NOMO-1 treated with dmso at 0.1 percent for 144 hours (cell line): Measurements from ENCODE around the gene RBM28.

Source experiments
- DNase-seq: peaks from one replicate; lab custom pipeline; 2025; ENCODE audit not compliant: unreplicated experiment; lab: John Stamatoyannopoulos, UW

Gene RBM28, protein sequence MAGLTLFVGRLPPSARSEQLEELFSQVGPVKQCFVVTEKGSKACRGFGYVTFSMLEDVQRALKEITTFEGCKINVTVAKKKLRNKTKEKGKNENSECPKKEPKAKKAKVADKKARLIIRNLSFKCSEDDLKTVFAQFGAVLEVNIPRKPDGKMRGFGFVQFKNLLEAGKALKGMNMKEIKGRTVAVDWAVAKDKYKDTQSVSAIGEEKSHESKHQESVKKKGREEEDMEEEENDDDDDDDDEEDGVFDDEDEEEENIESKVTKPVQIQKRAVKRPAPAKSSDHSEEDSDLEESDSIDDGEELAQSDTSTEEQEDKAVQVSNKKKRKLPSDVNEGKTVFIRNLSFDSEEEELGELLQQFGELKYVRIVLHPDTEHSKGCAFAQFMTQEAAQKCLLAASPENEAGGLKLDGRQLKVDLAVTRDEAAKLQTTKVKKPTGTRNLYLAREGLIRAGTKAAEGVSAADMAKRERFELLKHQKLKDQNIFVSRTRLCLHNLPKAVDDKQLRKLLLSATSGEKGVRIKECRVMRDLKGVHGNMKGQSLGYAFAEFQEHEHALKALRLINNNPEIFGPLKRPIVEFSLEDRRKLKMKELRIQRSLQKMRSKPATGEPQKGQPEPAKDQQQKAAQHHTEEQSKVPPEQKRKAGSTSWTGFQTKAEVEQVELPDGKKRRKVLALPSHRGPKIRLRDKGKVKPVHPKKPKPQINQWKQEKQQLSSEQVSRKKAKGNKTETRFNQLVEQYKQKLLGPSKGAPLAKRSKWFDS

DNA sequence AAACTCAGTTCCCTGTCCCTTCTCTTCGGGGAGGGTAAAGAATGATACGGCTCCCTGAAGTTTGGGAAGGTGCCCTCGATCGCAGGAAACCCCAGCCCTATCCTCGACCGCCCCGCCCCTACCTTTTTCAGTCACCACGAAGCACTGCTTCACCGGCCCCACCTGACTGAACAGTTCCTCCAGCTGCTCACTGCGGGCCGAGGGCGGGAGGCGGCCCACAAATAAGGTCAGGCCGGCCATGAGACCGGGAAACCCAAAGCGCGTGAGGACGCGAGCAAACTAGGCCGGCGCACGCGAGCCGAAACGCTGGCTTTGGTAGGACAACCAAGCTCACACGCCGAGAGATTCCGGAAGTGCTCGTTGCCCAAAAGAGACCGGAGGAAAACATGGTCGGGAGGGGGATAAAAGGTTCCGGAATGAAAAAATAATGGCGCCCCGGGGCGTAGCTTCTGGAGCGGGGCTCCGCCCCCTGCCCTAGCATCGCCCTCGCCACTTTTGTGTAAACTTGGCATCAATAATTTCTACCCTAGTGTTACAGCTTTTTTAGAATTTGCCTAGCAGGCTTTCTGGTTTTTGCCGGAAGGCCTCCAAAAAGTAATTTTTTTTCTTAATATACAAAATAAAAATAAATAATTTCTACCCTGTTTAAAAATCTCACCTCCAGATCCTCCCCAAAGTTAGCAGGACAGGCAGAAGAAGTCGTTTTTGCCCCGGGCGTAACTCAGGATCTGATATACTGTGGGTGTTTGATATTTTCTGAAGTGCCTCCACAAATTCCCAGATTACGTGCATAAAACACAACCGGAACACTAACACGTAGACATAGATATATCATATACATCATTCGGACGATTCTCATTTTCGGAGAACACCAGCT lies at the start of gene RBM28:
RBM28 (minus strand) TSS at position 355 of the 877 bp plus-strand sequence; CDS start at position 240, 115 bp downstream.
- DNase-seq = peak; percentile 78

DNA sequence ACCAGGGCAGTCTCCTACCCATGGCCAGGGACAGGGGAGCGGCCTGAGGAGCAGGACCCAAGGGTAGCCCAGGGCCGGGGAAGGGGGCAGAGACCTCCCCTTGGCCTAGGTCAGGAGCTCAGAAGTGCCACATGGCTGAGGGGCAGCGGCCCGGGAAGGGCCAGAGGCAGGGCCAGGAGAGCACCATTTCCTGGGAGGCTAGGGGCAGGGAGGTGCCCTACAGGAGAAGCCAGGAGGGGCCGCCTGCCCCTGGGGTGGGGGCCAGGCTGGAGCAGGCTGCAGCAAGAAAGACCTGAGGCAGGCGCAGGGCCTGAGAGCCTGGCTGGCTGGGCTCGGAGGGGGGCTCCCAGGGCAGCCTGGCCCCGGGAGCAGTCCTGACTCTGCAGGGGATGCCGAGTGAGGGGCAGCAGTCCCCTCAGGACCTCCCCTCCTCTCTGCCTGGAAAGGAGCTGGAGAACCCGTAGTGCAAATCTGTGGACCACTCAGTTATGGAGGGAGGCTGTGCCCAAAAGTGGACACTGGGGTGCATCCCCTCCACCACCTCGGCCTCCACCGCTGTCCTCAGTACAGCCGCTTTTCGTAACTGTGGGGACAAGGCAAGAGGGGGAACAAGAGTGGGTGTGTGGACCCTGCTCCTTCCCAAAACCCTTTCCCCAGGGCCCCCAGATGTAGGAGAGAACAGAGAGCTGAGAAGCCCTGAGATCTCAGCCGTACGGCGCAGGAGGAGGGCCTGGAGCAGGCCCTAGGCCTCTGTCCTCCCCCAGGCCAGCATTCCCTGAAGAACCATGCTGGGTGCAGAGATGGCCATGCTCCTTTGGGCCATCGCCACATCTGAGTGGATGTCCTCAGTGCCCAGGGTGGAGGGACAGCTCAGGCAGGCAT lies 49.0 kb upstream of the RBM28 start:
- DNase-seq = no peak

DNA sequence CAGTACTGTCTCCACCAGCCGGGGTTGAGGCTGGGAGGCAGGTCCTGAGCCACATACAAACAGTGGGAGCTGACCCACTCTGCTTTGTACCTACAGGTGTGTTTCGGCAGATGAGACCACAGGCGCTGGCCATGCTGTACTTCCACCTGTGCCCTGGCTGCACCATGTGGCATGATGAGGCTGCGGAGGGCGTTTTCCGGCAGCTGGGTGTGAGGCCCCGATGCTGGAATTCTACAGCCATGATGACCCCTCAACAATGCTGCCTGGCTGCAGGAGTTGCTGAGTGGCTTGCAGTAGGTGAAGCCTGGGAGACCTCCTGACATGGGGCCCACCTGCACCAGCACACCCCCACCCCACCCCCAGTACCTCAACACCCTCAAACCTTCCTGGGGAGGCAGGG lies 48.1 kb upstream of the RBM28 start:
- no peak for DNase-seq

DNA sequence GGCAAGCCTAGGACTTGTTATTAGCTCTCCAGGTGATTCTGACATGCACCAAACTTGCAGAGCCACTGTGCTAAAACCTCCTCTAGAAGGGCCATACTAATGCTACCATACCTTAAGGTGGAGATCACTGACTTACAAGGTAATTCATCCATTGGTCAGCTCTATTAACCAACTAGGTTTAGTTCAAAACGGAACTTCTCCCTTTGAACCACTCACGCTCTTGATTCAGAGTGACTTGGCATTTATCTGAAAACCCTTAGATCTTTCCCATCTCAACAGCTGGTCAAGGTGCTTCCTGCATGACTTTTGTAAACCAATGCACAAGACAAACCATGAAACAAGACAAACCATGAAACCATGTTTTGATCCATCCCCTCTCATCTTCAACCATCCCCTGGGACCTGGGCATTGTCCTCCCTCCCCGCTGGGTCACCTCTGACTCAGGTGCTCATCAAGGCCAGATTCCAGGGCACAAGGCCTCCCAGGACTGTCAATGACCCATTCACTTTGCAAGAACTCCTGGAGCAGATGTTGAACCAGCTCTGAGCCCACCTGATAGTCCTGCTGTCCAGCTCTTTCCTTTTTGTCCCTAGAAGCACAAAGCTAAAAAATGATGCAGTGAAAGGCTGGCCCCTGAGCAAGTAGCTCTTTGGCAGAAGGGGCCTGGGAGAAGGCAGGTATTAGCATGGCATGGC lies 47.3 kb upstream of the RBM28 start:
- DNase-seq = no peak

DNA sequence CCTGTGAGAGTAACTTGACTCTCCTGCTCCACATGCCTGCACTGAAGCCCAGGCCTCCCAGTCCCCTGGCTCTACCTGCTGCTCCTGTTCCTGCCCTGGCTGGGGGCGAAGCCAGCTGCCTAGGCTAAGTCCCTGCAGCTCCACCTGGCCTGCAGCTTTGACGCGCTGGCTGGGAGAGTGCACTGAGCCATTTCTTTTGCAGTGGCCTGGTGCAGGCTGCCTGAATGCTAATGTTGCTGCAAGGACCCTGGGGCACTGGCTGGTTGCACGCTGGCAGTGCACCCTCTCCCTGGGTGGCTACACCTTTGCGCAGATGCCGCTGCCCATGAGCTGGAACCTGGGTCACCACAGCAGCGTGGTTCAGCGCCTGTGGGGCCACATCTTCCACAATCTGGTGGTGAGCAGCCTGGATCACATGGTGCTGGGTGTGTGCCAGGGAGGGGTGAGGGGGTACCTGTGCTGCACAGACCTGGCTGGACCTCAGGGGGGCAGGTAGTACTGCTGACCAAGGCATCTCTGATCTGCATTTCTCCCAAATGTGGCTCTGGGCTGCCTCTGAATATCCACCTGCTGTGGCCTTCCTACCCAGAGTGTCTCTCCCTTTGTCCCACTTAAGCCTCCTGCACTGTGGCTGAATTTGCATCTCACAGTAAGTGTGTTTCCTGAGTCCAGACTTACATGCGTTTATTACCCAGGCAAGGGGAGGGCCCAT lies 46.1 kb upstream of the RBM28 start:
- no peak for DNase-seq

DNA sequence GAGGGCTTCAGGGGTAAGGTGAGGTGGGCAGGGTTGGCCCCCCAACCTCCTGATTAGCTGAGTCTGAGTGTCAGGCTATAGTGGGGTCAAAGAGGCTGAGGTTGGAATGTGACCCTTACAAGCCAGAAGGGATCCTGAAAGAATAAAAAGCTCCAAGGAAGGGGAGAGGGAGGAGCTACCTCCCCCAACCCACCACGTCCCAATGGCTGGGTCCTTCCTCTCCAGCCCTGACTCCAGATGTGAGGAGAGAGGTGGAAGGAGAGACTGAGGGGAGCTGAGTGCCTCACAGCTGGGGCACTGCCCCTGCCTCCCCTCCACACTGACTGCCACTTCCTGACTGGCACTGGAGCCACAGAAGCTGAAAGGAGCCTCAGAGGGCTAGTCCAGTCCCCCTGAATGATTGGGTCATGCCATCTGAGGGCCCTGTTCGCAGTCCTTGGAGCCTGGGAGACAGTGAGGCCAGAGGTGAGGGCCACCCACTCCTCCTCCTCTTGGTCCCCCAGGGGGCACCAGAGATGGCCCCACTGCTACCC lies 45.4 kb upstream of the RBM28 start:
- no peak for DNase-seq

DNA sequence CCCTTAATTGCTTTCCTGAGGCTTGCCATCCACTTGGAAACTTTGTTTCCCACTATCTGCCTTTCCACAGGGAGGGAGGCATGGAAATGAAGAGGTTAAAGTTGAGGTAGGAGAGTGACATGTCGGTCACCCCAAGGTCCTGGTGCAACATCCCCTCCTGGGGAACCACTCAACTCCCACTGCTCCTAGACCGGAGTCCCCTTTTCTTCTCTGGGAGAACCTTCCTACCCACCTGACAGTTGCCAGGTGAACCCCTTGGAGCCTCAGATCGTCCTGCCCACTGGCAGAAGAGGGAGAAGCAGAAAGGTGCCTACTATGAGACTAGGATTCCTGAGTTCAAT lies 44.4 kb upstream of the RBM28 start:
- DNase-seq = no peak

DNA sequence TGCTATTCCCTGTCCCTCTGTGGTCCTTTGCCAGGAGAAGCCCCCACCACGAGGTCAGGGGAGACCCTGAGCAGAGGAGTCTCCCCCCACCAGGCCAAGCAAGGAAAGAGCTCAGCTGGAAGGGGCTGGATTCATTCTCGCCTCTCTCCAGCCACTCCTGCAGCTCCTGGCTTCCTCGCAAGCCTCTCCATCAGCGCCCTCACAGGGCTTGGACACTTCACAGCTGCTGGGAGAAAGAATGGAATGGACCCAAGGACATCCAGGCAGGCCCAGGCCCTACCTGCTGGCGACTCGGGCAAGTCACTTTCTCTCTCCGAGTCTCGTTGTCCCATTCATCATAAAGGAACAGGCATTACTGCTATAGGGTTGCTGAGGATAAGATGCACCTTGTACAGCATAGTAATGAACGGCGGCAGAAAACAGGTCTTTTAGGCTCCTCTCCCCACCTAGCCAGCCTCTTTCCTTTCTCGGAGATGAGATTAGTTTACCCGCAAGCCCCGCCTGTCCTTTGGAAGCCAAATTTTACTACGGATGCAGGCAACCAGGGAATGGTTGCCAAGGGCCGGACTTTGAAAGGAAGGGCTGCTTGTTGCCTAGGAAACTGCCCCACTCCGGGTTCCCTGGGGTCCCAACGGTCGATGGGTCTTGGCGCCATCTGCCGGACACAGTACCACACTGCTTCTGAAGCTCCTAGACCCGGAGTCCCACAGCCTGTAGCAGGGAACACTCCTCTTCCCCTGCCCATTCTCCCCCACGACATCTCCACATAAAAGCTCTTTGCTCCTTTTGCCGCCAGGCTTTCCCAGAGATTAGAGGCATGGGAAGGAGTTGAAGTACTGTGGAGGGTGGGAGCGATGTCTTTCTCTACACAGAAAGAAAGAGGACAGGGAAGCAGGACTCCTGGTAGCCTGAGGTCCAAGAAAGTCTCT lies 43.8 kb upstream of the RBM28 start:
- DNase-seq = no peak

DNA sequence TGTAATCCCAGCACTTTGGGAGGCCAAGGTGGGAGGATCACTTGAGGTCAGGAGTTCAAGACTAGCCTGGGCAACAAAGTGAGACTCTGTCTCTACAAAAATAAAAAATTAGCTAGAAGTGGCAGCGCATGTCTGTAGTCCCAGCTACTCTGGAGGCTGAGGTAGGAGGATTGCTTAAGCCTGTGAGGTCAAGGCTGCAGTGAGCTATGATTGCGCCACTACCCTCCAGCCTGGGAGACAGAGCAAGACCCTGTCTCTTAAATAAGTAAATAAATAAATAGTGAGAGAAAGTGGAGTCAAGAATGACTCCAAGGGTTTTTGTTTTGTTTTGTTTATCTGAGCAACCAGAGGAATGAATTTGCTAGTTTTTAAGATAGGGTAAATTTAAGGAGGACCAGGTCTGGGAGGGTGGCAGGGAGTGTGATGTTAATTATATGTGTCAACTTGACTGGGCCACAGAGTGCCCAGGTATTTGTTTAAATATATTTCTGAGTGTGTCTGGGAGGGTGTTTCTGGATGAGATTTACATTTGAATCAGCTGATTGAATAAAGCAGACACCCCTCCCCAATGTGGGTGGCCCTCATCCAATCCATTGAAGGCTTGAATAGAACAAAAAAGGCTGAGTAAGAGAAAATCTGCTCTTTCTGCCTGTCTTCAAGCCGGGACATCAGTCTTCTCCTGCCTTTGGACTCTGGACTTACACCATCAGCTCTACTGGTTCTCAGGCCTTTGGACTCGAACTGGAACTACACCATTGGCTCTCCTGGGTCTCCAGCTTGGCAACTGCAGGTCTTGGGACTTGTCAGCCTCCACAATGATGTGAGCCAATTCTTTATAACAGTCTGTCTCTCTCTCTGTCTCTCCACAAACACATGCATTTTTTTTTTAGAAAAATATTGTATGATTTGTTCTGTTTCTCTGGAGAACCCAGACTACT lies 42.5 kb upstream of the RBM28 start:
- DNase-seq = no peak

DNA sequence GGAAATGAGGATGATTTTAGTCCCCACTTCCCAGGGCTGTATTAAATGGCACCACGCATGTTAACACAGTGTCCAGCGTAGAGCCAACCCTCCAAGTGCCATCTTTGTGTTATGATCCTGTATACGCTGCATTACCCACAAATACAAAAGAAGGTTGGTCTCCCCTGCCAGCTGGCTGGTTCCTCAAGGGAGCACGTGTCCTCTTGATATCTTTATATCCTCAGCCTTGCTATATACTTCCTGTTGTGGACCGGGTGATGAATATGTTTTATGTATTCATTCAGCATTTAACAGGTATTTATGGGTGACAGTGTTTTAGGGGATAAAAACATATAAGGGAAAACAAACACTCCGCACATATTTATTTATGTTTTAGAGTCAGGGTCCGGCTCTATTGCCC lies 41.0 kb upstream of the RBM28 start:
- DNase-seq = no peak

DNA sequence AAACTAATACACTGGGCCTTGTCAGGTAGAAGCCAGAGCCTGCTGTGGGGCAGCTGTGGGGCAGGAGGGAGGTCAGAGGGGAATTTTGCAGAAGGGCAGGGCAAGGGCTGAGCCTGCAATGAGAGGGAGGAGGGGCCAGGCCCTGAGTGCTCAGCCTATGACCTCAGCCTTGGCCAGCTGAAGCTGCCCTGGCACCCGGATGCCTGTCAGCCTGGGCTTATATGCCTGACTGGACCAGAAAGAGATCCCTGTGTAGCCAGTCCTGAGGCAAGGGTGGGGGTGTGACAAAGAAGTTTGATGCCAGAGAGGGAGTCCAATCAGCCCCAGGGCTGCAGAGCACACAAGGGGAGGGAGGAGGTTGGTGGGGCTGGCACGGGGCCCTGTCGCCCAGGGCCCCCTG lies 40.1 kb upstream of the RBM28 start:
- no peak for DNase-seq

DNA sequence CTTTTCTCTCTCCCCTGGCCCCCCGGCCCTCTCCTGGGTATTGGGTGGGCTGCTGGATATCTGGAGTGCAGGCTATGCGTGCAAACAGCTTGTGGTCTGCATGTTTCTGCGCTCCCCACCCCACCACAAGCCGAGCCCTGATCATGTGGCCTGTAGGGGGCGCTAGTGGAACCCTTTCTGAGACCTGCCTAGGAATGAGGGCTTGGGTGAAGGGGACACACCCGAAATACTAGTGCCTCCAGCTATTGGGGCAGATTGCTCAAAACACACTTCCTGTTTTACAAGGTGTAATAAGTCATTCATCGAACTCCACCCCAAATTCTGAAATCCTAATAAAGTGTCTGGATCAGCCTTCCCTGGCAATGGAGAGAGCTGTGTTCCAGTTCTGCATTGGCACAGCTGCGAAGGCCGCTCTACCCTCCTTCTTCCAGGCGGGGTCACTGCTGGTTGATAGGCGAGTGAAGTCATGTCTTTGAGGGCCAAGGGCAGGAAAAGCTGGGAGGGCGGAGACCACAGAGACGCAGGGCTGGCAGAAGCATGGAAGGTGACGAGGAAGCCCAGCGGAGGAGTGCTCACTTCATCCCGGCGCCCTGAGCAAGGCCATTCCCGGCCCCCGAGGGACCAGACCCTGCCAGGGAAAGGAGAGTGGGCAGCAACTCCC lies 37.6 kb upstream of the RBM28 start:
- DNase-seq = no peak

DNA sequence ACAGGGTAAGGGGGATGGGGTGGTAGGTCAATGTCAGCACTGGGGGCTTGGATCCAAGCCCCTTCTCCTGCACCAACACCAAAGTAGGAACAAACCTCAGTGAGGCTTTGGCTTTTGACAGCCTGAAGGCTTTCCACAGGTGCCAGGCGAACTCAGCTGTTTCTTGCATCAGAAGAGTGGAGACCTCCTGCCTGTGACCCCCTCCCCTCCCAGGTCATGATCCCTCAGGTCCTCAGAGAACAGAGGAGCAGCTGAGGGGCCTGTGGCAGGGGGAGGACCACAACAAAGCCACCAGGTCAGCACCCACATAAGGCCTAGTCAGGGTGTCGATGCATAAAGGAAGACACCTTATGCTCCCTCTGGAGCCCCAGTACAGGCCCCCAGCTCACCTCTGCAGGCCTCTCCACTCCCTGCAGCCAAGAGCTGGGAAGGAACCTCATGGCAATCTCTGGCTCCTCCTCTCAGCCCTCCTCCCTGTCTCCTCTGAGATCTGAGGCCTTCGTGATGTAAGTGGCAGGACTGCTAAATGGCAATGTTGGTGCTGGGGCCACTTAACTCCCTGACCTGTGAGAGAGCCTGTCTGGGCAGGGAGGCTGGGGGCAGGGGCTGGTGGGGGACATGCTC lies 36.9 kb upstream of the RBM28 start:
- no peak for DNase-seq

DNA sequence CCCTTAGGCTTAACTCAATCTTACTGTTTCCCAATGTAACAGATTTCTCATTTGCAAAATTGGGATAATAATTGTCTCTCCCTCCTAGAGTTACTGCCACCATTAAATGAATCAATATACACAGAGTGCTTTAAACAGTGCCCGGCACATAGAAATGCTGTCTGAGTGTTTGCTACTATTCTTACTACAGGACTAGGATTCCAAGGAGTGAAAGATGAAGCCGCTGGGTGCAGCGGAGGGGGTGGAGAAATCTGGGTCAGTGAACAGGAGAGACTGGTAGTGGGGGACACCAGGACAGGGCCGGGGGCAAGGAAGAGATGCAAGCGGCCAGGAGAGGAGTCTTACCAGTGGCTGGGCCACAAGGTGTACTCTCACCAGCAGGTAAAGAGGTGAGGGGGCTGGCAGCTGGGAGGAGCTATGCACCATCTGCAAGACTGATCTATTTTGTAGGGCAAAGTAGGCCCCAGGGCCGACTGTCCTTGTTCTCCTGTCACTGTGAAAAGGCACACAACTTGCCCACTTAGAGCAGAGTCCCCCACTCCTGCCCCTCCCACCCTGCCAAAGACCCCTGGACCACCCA lies 36.3 kb upstream of the RBM28 start:
- no peak for DNase-seq

DNA sequence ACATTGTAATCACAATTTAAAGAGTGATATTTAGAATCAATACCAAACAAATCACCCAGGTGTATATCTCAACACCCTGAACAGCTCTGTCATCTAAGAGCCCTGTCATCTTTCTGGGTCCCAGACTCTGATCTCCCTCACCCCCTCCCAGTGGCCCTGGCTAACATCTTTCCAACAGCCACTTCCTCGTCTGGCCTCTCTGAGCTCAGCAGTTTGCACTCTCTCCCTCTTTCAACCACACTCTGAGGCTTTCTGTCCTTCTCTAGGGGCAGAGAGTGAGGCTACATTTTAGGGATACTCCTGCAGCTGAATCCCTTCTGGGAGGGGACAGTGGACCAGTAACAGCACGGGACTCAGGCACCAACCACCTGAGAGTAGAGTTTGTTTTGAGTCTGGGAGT lies 34.9 kb upstream of the RBM28 start:
- DNase-seq = no peak

DNA sequence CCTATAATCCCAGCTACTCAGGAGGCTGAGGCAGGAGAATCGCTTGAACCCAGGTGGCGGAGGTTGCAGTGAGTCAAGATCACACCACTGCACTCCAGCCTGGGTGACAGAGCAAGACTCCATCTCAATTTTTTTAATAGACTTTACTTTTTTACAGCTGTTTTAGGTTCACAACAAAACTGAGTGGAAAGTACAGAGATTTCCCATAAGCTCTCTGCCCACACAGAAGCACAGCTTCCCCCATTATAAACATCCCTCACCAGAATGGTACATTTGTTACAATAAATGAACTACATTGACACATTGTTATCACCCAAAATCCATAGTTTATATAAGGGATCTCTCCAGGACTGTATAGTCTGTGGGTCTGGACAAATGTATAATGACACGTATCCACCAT lies 32.4 kb upstream of the RBM28 start:
- DNase-seq = no peak
